Measurements from ENCODE around the gene RAB40C.

The RAB40C gene

GRCh38 chr16:559411-560203, 30.3 kb upstream of the RAB40C start:
- no peak for DNase-seq

DNA sequence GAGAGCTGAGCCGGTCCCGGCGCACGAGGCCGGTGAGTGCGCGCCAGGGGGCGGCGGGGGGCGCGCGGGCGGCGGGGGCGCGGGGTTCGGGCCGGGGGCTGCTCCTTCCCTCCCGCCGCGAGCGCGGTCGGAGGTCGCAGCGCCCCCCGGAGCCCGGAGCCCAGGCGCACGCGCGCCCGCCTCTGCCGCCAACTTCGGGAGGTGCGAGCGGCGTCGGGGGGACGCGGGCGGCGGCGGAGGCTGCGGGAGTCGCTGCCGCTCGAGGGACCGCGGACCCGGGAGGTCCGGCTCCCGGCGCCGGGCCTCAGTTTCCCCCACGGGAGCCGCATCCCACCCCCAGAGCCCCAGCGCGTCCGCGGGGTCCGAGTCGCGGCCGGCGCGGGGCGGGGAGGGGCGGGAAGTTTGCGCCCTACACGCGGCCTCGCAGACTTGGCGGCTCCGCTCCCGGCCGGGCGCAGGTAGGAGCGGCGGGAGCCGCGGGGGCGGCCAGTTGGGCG, 29.6 kb upstream of the RAB40C start, which contains the start of gene PRR35:
Gene PRR35 (plus strand): TSS at position 191 of the 497 bp plus-strand sequence. CDS start 2,901 bp downstream, outside the sequence.
- no peak for DNase-seq

- no peak for DNase-seq
Measured at GRCh38 chr16:560701-561412, 29.0 kb upstream of the RAB40C start.

DNA sequence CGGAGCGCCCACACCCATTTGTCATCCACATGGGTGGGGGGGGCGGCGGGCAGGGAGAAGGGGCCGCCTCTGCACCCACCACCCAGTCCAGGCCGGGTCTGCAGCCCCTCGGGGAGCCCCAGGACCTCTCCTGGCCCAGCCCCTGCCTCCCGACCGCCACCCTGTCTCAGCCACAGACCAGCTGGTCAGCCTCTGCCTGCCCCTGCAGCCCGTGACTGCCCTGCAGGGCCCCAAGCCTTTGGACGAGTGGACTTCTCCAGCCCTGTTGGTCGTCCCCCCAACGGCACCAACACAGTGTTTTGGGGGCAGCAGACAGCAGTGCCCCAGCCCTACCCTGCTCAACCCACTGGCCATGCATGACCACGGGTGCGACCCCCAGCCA, 28.5 kb upstream of the RAB40C start:
- no peak for DNase-seq

- no peak for DNase-seq
Measured at GRCh38 chr16:561957-562938, 27.6 kb upstream of the RAB40C start.

GRCh38 chr16:563072-563644, 26.7 kb upstream of the RAB40C start:
- no peak for DNase-seq

DNA sequence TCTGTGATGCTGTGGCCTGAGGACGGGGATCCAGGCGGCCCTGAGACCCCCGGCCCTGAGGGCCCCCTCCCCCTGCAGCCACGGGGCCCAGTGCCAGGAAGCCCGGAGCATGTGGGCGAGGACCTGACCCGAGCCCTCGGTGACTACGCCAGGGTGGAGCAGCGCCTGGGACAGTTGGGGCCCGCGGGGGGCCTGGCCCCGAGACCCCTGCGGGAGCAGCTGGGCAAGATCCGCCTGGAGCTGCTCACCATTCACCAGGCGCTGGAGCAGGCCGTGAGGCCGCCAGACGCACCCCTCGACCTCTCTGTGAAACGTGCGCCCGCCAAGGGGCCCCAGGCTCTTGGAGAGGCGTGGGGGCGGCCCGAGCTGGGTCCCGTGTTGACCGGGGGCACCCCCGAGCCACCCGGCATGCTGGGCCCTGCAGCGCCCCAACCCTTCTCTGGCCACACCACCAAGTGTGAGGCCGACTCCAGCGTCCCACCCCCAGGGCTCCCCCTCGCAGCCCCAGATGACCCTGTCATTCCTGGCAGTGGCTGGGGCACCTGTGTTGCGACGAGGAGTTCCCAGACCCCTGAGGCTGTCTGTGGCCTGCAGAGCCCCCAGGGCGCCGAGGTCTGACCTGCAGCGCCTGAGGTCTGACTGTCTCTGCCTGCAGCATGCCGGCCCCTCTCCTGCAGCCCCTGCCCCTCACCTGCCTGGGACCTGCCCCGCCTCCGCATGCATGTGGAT, 25.0 kb upstream of the RAB40C start:
- no peak for DNase-seq

DNA sequence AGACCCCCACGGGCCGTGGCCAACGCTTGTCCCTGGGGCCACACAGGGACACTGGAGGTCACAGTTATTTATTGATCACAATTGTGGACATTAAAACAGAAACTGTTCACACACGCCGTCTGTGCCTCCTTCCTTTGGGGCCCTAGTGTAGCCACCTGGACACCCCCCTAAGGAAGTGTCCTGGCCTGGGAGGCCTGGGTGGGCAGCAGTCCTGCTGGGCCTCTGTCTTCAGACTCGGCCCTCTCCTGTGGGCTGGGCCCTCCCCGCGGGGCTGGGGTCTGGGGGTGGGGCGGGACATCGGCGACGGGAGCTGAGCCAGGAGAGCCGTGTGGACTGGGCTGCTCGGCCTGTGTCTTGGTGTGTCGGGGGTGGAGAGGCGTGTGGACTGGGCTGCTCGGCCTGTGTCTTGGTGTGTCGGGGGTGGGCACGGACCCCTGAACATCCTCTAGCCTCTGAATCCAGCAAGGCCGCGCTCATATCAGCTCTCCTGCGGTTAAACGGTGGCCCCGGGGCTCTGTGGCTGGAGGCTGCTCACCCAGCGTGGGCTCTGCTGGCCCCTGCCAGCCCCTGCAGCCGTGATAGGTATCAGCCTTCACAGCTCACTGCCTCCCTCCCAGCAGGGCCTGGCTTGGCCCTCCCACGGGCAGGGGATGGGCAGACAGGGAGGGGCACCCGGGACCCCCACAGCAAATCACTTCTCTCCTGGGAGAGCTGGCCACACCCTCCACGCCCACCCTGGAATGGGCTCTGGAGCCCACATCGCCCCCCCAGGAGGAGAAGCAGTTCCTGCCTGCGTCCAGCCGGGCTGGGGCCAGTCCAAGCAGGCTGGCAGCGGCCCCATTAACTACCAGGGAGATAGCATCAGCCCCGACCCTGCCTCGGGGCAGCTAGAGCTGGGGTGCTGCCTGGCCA, 24.2 kb upstream of the RAB40C start:
- no peak for DNase-seq

DNA sequence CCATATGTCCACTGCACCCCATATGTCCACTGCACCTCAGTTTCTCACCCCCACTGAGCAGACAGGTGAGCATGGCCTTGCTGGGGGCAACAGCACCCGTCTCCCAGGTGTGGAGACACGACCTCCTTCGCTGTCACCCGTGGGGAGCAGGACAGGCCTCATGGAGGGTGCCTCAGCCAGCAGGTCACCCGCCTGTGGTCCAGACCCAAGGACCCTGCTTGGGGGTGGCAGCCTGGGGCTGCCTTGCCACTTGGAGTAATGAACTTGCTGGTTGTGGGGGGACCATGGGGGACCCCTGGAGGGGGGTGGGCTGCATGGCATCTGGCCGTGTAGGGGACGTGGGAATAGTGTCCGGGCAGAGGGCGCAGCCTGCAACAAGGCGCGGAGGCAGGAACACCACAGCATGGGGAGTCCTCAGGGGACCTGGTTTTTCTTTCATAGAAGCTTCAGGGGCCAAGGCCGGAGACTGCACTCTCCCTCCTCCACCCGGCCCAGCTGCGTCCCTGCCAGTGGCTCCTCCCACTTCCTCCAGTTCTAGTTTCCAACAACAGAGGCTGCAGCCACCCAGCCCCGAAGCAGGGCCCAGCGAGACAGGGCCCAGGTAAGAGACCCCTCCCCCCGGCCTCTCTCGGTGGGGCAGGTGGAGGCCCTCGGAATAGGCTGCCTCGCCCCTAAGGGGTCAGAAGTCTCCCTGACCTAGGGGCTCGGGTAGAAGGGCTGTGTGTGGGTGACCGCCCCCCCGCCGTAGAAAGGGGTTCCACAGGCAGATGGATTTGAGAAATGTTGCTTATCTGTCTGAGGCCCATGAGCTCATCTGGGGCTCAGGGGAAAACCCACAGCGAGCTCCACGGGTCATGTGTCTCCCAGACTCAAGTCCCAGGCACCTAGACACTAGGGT, 23.1 kb upstream of the RAB40C start, which contains the start of gene NHLRC4:
Gene NHLRC4 (plus strand): TSS at position 531 of the 898 bp plus-strand sequence. CDS start 1,043 bp downstream, outside the sequence.
- peak; percentile 33 for DNase-seq

GRCh38 chr16:567373-568256, 22.3 kb upstream of the RAB40C start:
- DNase-seq = no peak

- DNase-seq = no peak
Measured at GRCh38 chr16:568401-569258, 21.2 kb upstream of the RAB40C start.

DNA sequence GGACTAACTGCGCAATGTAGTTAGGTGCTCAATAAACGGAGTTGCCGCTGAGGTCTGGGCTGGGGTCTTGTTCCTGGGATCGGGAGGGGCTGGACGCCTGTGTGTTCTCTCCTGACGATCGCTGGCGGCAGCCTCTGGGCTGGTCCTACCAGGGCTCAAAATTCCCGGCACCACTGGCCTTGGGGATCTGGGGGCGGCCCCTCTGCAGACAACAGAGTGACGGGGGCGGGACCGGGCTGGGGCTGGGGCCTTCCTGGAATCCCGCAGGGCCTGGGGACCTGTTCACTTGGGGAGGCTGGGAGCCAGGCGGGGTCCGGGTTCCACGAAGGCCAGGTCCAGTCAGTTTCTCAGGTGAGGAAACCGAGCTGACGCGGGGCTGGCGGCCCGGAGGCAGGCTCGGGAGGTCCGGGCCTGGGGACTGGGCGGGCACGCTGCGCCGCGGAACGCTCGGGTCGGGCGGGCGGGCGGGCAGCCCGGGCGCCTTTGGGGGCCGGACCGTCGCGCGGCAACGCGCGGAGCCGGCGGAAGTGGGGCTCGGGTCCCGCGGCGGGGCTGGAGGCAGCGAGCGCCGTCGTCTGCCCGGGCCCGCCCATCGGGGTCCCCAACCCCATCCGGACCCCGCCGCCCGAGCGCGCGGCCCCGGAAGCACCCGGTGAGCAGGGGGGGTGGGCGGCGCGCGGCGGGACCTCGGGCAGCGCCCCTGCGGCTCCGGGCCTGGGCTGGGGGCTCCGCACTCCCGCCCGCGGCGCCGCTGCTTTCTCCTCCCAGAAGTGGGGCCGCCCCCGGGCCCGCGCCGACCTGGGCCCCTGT, 20.2 kb upstream of the RAB40C start, which contains the start of gene PIGQ:
Gene PIGQ (plus strand): TSS at position 524 of the 810 bp plus-strand sequence. CDS start 4,107 bp downstream, outside the sequence.
- peak; percentile 64 for DNase-seq

GRCh38 chr16:572865-573650, 16.8 kb upstream of the RAB40C start:
- no peak for DNase-seq

DNA sequence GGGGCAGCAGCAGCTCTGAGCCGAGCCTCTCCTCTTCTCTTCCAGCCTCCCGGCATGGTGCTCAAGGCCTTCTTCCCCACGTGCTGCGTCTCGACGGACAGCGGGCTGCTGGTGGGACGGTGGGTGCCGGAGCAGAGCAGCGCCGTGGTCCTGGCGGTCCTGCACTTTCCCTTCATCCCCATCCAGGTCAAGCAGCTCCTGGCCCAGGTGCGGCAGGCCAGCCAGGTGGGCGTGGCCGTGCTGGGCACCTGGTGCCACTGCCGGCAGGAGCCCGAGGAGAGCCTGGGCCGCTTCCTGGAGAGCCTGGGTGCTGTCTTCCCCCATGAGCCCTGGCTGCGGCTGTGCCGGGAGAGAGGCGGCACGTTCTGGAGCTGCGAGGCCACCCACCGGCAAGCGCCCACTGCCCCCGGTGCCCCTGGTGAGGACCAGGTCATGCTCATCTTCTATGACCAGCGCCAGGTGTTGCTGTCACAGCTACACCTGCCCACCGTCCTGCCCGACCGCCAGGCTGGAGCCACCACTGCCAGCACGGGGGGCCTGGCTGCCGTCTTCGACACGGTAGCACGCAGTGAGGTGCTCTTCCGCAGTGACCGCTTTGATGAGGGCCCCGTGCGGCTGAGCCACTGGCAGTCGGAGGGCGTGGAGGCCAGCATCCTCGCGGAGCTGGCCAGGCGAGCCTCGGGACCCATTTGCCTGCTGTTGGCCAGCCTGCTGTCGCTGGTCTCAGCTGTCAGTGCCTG, 15.7 kb upstream of the RAB40C start:
- DNase-seq = no peak
